Measurements from ENCODE around the gene SPP1. TPM values are rescaled to one million over a fixed set of nuclear protein-coding genes. Genes with fewer than 3 reads are reported as not detected.
"Not testable (repeated sequence)": the region's sequence is repeated elsewhere in the genome, so short reads cannot be mapped to it uniquely, and the experiment has no call there.

Gene SPP1
- polyA plus RNA-seq, 5 donors: 48.2 to 249 (median 91.3) TPM

DNA sequence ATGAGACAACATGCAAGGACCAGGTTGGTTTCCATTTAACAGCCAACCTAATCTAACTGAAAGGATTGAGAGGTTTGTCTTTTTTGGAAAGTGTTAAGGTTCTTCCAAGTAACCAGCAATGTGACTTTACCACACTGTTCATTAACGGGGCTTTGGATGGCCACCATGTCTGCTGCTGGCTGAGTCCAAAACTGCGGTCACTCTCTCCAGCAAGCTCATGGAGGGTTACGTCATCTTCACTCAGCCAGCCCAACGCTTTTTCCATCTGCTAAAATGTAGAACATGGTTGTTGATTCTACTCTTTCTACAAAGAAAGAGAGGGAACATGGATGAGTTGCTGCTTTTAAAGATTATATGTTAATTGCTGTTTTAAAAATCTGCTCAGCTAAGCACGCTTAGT is 43.0 kb downstream of the SPP1 start:
- peak in 1 of 2 donors; percentile 18 for DNase-seq

DNA sequence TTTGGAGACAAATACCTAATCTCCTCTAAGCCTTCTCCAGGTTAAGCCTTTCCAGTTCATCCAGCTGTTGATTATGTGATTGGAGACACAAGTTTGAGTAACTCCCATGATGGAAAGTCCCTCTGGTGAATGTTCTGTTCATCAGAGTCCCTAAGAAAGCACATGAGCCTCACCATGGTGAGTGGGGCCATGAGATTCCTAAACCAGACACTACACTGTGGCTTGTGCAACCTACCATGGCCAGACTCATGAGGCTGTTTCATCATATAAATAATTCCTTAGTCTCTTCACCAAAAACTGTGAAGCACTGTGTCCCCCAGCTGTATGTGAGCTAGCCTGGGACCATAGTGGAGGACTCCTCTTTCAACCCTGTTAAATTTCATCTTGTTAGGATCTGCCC is 46.3 kb downstream of the SPP1 start:
- DNase-seq: no peak

DNA sequence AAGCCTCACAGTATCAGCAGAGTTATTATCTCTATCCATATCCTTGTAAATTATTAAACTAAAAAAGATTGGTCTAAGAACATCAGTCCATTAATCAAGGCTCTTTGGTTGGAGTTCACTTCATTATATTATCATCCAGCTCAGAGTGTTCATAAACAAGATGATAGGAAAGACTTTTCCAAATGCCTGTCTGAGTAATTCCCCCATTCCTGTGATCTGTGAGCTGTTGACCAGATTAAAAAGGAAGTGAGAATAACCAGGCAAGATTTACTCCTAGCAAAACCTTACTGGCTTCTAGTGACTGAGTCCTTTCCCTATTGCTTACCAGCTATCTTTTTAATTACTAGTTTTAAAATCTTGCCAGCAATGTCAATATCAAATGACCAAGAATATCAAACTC is 46.8 kb downstream of the SPP1 start:
- DNase-seq: no peak

DNA sequence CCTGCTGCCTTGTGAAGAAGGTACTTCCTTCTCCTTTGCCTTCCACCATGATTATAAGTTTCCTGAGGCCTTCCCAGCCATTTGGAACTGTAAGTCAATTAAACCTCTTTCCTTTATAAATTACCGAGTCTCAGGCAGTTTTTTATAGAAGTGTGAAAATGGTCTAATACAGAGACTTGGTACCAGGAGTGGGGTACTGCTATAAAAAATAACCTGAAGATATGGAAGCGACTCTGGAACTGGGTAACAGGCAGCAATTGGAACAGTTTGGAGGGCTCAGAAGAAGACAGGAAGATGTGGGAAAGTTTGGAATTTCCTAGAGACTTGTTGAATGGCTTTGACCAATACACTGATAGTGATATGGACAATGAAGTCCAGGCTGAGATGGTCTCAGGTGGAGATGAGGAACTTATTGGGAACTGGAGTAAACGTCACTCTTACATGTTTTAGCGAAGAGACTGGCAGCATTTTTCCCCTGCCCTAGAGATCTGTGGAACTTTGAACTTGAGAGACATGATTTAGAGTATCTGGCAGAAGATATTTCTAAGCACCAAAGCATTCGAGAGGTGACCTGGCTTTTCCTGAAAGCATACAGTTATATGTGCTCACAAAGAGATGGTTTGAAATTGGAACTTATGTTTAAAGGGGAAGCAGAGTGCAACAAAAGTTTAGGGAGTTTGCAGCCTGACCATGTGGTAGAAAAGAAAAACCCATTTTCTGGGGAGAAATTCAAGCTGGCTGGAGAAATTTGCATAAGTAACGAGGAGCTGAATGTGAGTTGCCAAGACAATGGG is 50.6 kb downstream of the SPP1 start:
- DNase-seq: not testable (repeated sequence)

DNA sequence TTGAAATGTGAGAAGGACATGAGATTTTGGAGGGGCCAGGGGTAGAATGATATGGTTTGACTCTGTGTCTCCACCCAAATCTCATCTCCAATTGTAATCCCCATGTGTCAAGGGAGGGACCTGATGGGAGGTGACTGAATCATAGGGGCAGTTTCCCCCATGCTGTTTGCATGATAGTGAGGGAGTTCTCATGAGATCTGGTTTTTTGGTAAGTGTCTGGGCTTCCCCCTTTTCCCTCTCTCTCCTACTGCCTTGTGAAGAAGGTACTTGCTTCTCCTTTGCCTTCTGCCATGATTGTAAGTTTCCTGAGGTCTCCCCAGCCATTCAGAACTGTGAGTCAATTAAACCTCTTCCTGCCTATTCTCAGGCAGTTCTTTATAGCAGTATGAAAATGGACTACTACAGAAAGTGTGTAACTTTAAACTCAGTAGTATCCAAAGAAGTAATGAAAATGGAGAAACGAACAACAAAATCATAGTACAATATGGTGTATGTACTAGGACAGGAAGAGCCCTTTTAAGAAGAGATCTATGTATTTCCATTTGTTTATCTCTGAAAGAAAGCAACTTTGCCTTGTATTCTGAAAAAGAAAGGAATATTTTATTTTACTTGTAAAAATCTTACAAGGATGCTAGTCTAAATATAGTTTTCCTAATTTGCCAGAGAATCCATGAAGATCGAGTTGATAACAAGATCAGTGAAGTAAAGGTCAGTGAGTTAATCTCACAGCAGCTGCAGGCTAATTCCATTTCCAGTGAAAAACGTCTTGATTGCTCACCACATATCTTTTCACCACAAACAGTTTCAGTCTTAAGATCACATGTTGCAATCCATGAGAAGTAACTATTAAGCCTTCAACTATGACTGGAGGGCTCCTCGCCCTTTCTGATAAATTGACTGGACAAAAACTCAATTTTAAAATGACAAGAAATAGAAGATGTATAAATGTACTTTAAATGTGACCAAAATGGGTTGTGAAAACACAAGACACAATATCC is 52.4 kb downstream of the SPP1 start:
- no peak for DNase-seq

DNA sequence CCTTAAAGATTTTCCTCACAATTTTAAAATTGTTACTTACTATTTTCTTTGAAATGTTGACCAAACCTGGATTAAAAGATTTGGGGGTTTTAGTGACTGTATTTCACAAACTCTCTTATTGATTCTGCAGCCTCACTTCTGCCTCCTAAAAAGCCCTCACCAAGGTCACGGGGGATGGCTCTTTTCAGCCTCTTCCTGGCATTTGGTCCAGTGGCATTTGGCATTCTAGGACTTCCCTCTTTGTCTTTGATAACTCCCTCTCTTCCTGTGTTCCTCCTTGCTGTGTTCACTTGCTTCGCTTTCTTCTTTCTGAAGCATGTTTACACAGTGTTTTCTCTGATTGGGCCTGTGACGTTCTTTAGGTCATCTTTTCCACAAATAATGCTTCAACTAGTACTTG is 53.4 kb downstream of the SPP1 start:
- DNase-seq: no peak

DNA sequence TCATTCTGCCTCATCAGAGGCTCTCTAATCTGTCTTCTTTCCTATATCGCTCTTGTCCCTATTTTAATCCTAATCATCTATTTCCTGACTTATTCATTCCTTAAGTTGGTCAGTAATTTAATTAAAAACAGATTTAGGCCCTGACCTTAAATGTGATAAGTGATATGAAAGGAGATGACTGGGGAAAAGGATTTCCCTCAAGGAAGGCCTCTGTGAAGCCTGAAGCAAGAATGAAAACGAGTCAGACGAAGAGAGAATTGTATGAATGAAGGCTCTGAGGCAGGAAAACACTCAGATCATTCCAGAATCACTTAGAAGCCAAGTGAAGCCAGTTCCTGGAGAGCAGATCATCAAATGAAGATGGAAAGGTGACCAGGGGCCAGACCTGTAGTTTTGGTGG is 54.0 kb downstream of the SPP1 start:
- DNase-seq: no peak

DNA sequence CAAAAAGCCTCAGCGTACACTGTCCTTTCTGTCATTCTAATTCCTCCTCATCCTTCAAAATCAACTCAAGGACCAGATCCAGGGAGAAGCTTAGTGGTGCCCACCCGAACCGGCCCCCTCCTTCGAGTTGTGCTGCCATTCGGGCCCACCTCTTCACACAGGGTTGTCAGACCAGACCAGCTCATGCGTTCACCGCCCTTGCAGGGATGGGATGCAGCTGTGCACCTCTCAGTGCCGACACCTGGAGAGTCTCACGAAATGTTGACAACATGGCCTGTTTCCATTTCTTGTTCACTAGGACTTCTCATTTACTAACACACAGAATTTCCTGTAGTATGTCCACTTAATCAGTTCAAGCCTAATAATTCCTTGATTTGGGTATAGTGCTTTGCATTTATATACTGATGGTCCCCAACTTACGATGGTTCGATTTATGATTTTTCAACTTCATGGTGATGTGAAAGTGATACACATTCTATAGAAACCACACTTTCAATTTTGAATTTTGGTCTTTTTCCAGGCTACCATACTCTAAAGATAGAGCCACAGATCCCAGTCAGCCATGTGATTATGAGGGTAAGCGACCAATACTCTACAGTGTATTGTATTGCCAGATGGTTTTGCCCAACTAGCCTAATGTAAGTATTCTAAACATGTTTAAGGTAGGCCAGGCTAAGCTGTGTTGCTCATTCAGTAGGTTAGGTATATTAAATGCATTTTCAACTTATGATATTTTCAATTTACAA is 55.2 kb downstream of the SPP1 start:
- DNase-seq: no peak

Other genes starting within 250 kb of the SPP1 start
- gene IBSP, start 176.2 kb upstream of the SPP1 start, polyA plus RNA-seq (ENCODE audit: insufficient read depth in 1 of 5, insufficient read length in 5 of 5, low replicate concordance in 1 of 5): under 1 TPM in 4 of 5 donors, not detected in 1; 0.08 to 0.30 (median 0.17) TPM
- gene MEPE, start 142.7 kb upstream of the SPP1 start, polyA plus RNA-seq (ENCODE audit: insufficient read depth in 1 of 5, insufficient read length in 5 of 5, low replicate concordance in 1 of 5): under 1 TPM; 0.15 to 0.90 (median 0.49) TPM
- gene PKD2, start 31.9 kb downstream of the SPP1 start, polyA plus RNA-seq (ENCODE audit: insufficient read depth in 1 of 5, insufficient read length in 5 of 5, low replicate concordance in 1 of 5): 10 to 100 TPM; 45.5 to 72.4 (median 64.3) TPM
- gene ABCG2, start 182.9 kb downstream of the SPP1 start, polyA plus RNA-seq (ENCODE audit: insufficient read depth in 1 of 5, insufficient read length in 5 of 5, low replicate concordance in 1 of 5): 10 to 100 TPM; 10.5 to 24.4 (median 19.3) TPM